Stimulated activated memory B cell treated with anti-CD40 and anti-IgM and Interleukin-4, amounts not matched to agents 10 μg/mL and 1 μg/mL and 100 μg/mL, for 72 hours (primary cell): ENCODE data around the gene GPS1.
A peak's percentile ranks its signal among the peaks of the same experiment; 100 is the strongest.
"Not testable (repeated sequence)": the region's sequence is repeated elsewhere in the genome, so short reads cannot be mapped to it uniquely, and the experiment has no call there.

Source experiments
- ATAC-seq: fragments of 150-1000 bp; cut with Tn5 transposase; 2 replicates; pipeline ENCODE4 v1.10.0; 2021
- H3K27ac Mint-ChIP-seq: one replicate; pipeline ENCODE4 v1.8.0; 2022; ENCODE audit warnings: mild to moderate bottlenecking, mixed read lengths
- H3K27me3 Mint-ChIP-seq: one replicate; pipeline ENCODE4 v1.8.0; 2022; ENCODE audit warnings: mixed read lengths
- H3K36me3 Mint-ChIP-seq: one replicate; pipeline ENCODE4 v1.8.0; 2022; ENCODE audit warnings: mixed read lengths
- H3K4me1 Mint-ChIP-seq: one replicate; pipeline ENCODE4 v1.8.0; 2022; ENCODE audit warnings: mixed read lengths
- H3K4me3 Mint-ChIP-seq: one replicate; pipeline ENCODE4 v1.8.0; 2022; ENCODE audit warnings: mild to moderate bottlenecking, moderate library complexity, mixed read lengths
- H3K9me3 Mint-ChIP-seq: one replicate; pipeline ENCODE4 v1.8.0; 2022; ENCODE audit warnings: mixed read lengths

GPS1 gene

GRCh38 chr17:82030470-82031302 is 21.0 kb upstream of the GPS1 start:
- peak; percentile 71 for ATAC-seq
- H3K4me3 Mint-ChIP-seq: peak overlapping the region; percentile 85
- H3K36me3 Mint-ChIP-seq: peaks cover 20% of the 10 kb centered on the region
- H3K27ac Mint-ChIP-seq: no peak overlapping the region
- H3K9me3 Mint-ChIP-seq: no peaks in the 10 kb centered on the region
- H3K4me1 Mint-ChIP-seq: peaks cover 24% of the 10 kb centered on the region
- peaks cover 34% of the 10 kb centered on the region for H3K27me3 Mint-ChIP-seq

GRCh38 chr17:82031303-82031884 is 20.3 kb upstream of the GPS1 start, which contains the start of gene RAC3:
RAC3 (plus strand) TSS chr17:82031678; CDS start chr17:82031762, 84 bp downstream.
- H3K4me3 Mint-ChIP-seq: peak within 1 kb of the TSS; percentile 85
- H3K27ac Mint-ChIP-seq: no peak within 1 kb of the TSS
- ATAC-seq: no peak
- no peaks in the 10 kb centered on the region for H3K9me3 Mint-ChIP-seq
- H3K27me3 Mint-ChIP-seq: peaks cover 27% of the 10 kb centered on the region
- H3K36me3 Mint-ChIP-seq: peaks cover 21% of the 10 kb centered on the region
- peaks cover 31% of the 10 kb centered on the region for H3K4me1 Mint-ChIP-seq

DNA sequence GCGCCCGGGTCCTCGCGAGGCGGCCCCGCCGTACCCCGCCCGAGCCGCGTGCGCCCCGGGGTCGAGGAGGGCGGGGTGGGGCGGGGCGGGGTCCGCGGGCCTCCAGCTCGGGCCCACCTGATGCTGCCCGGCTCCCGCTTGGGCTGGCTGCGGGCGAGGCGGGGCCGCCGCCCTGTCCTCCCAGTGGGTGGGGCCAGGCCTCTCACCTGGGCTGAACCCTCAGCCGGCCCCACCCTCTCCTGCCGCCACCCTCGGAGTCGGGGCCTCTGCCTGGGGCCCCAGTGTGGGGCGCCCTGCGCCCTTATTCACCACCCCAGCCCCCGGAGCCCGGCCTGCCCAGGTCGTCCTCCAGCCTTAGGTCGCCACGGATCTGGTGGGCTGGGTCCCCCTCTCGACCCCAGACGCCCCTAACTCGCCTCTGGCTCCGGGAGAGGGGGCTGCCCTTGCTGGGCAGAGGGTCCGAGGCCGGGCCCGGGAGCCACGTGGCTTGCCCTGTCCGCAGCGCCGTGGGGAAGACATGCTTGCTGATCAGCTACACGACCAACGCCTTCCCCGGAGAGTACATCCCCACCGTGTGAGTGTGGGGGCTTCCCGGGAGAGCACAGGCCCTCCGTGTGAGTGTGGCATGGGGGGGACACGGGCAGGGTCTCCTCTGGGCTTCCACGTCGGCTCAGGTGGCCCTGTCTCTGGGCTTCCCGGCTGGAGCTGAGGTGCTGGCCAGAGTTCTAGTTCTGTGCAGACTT is 19.6 kb upstream of the GPS1 start:
- peaks cover 22% of the 10 kb centered on the region for H3K27me3 Mint-ChIP-seq
- H3K9me3 Mint-ChIP-seq: no peaks in the 10 kb centered on the region
- peak; percentile 54 for ATAC-seq
- peaks cover 17% of the 10 kb centered on the region for H3K36me3 Mint-ChIP-seq
- peak overlapping the region; percentile 59 for H3K4me3 Mint-ChIP-seq
- H3K4me1 Mint-ChIP-seq: peaks cover 35% of the 10 kb centered on the region
- no peak overlapping the region for H3K27ac Mint-ChIP-seq

- no peak overlapping the region for H3K4me3 Mint-ChIP-seq
- peaks cover 12% of the 10 kb centered on the region for H3K27me3 Mint-ChIP-seq
- peaks cover 41% of the 10 kb centered on the region for H3K4me1 Mint-ChIP-seq
- peaks cover 10% of the 10 kb centered on the region for H3K36me3 Mint-ChIP-seq
- no peak for ATAC-seq
- H3K27ac Mint-ChIP-seq: no peak overlapping the region
- H3K9me3 Mint-ChIP-seq: no peaks in the 10 kb centered on the region
Measured at GRCh38 chr17:82033359-82034085, 18.2 kb upstream of the GPS1 start.

GRCh38 chr17:82034371-82035011 is 17.2 kb upstream of the GPS1 start:
- no peak for ATAC-seq
- H3K9me3 Mint-ChIP-seq: no peaks in the 10 kb centered on the region
- H3K27me3 Mint-ChIP-seq: peaks cover 5% of the 10 kb centered on the region
- no peak overlapping the region for H3K4me3 Mint-ChIP-seq
- no peak overlapping the region for H3K27ac Mint-ChIP-seq
- peaks cover 10% of the 10 kb centered on the region for H3K36me3 Mint-ChIP-seq
- H3K4me1 Mint-ChIP-seq: peaks cover 44% of the 10 kb centered on the region

GRCh38 chr17:82035488-82035887 is 16.2 kb upstream of the GPS1 start:
- ATAC-seq: no peak
- H3K27me3 Mint-ChIP-seq: no peaks in the 10 kb centered on the region
- H3K9me3 Mint-ChIP-seq: no peaks in the 10 kb centered on the region
- H3K27ac Mint-ChIP-seq: no peak overlapping the region
- H3K36me3 Mint-ChIP-seq: peaks cover 10% of the 10 kb centered on the region
- no peak overlapping the region for H3K4me3 Mint-ChIP-seq
- H3K4me1 Mint-ChIP-seq: peaks cover 36% of the 10 kb centered on the region

- H3K27ac Mint-ChIP-seq: no peak overlapping the region
- H3K9me3 Mint-ChIP-seq: no peaks in the 10 kb centered on the region
- ATAC-seq: no peak
Measured at GRCh38 chr17:82035956-82036633, 15.6 kb upstream of the GPS1 start.

DNA sequence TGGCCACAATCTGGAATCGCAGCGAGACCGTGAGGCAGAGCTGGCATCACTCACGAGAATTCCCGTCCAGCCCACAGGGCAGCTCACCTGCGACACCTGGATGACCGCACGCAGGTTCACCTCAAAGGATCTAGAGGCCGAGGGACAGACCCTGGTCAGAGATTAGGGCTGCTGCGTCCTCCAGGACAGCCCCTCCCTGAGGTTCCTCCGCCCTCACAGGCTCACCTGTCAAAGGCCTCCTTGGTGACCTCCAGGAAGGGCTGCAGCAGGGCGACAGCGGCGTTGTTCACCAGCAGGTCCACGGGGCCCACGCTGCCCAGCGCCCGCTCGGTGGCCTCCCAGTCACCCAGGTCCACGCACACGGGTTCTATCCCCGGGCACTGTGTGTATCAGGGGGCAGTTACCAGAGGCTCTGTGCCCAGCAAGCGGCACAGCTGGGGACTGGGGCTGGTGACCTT is 15.0 kb upstream of the GPS1 start:
- no peak for ATAC-seq
- Mint-ChIP-seq H3K36me3 (peaks cover 10% of the 10 kb centered on the region), H3K27ac (peak overlapping the region; percentile 85), H3K4me3 (peak overlapping the region; percentile 85), H3K4me1 (peaks cover 33% of the 10 kb centered on the region), H3K9me3 (no peaks in the 10 kb centered on the region), H3K27me3 (no peaks in the 10 kb centered on the region)

More at GRCh38 chr17:82035956-82036633, 15.6 kb upstream of the GPS1 start:
- H3K4me1 Mint-ChIP-seq: peaks cover 33% of the 10 kb centered on the region
- H3K36me3 Mint-ChIP-seq: peaks cover 10% of the 10 kb centered on the region
- H3K27me3 Mint-ChIP-seq: no peaks in the 10 kb centered on the region
- H3K4me3 Mint-ChIP-seq: peak overlapping the region; percentile 85

- H3K4me1 Mint-ChIP-seq: peaks cover 33% of the 10 kb centered on the region
- H3K27me3 Mint-ChIP-seq: no peaks in the 10 kb centered on the region
- peaks cover 10% of the 10 kb centered on the region for H3K36me3 Mint-ChIP-seq
- peak within 1 kb of the TSS; percentile 85 for H3K27ac Mint-ChIP-seq
- ATAC-seq: peak; percentile 97
- H3K9me3 Mint-ChIP-seq: no peaks in the 10 kb centered on the region
- peak within 1 kb of the TSS; percentile 85 for H3K4me3 Mint-ChIP-seq
Measured at GRCh38 chr17:82037092-82037888, 14.4 kb upstream of the GPS1 start, which contains the start of gene DCXR. DCXR (minus strand) TSS chr17:82037697; CDS start chr17:82037682, 15 bp downstream.

- Mint-ChIP-seq H3K9me3 (no peaks in the 10 kb centered on the region), H3K4me3 (peak overlapping the region; percentile 85), H3K4me1 (peaks cover 33% of the 10 kb centered on the region), H3K27ac (peak overlapping the region; percentile 85), H3K36me3 (peaks cover 10% of the 10 kb centered on the region), H3K27me3 (no peaks in the 10 kb centered on the region)
- ATAC-seq: no peak
Measured at GRCh38 chr17:82037889-82038195, 13.9 kb upstream of the GPS1 start.

DNA sequence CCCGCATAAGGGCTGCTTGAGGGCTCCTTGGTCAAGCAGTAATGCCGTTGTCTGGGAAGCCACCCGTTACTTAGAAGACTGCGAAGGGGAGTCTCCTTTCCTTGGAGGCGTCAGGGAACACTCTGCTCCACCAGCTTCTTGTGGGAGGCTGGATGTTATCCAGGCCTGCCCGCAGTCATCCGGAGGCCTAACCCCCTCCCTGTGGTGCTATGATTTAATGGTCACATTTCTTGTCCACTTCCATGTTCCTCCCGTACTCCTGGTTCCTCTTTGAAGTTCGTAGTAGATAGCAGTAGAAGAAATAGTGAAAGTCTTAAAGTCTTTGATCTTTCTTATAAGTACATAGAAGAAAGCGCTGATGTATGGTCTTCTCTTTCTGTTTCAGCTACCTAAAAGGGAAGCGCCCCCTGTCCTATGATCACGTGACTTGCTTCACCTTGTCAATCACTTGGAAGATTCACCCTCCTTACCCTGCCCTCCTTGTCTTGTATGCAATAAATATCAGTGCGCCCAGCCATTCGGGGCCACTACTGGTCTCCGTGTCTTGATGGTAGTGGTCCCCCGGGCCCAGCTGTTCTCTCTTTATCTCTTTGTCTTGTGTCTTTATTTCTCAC is 12.8 kb upstream of the GPS1 start:
- not testable (repeated sequence) for H3K4me3 Mint-ChIP-seq, ATAC-seq, H3K36me3 Mint-ChIP-seq, H3K27ac Mint-ChIP-seq, H3K9me3 Mint-ChIP-seq, H3K27me3 Mint-ChIP-seq
- peaks cover 33% of the 10 kb centered on the region for H3K4me1 Mint-ChIP-seq

DNA sequence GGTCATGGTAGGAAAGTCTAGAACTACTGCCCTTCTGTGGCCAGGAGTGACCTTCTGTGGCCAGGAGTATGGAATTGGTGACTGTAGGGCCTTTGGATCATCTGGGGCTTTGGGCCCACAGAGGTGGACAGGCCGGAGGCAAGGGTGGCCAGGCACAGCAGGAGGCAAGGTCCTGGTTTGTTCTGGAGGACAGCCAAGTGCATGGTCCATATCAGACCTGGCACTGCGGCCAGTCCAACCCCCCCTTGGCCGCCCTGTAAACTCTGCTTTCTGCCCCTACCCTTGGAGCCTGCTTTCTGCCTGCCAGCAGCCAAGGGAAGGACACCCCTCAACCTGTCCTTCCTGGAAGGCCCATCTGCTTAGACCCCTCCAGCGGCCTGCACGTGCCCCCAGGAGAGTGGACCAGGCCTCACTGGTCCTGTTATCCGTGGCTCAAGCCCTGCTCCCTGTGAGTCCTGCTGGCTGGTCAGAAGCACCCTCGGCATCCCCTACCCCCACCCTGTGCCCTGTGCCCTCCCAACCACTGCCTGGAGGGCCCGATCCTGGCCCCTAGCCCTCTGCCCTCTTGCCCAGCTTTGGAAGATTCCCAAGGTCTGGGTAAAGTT is 11.9 kb upstream of the GPS1 start:
- Mint-ChIP-seq H3K9me3 (no peaks in the 10 kb centered on the region), H3K4me1 (peaks cover 33% of the 10 kb centered on the region)

More for the DNA sequence above, 11.9 kb upstream of the GPS1 start:
- Mint-ChIP-seq H3K27me3 (no peaks in the 10 kb centered on the region), H3K36me3 (peaks cover 10% of the 10 kb centered on the region), H3K27ac (no peak overlapping the region), H3K4me3 (no peak overlapping the region)
- ATAC-seq: no peak
